Stimulated activated naive CD4-positive, alpha-beta T cell (primary cell): ENCODE measurements around the gene CLEC14A.

Source experiments
- DNase-seq, 6 experiments: peaks; one replicate each; lab custom pipeline; 2025; lab: John Stamatoyannopoulos, UW

CLEC14A gene

DNA sequence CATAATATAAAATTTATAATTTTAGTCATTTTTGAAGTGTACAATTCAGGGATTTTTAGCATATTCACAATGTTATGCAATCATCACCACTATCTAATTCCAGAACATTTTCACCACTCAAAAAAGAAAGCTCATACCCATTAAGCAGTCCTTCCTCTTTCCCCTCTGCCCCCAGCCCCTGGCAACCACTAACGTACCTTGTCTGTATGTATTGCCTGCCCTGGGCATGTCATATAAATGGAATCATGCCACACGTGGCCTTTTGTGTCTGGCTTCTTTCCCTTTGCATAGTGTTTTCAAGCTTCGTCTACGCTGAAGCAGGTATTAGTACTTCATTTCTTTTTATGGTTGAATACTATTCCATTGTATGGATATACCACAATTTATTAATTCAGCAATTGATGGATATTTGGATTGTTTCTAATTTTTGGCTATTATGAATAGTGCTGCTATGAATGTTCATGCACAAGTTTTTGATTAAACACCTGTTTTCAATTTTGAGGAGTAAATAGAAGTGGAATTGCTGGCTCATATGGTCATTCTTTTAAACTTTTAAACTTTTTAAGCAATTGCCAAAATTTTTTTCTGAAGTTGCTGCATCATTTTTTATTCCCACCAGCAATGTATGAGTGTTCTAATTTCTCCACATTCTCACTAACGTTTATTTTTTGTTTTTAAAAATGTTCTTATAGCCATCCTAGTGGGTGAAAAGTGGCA is 49.8 kb downstream of the CLEC14A start:
- no peak for DNase-seq

DNA sequence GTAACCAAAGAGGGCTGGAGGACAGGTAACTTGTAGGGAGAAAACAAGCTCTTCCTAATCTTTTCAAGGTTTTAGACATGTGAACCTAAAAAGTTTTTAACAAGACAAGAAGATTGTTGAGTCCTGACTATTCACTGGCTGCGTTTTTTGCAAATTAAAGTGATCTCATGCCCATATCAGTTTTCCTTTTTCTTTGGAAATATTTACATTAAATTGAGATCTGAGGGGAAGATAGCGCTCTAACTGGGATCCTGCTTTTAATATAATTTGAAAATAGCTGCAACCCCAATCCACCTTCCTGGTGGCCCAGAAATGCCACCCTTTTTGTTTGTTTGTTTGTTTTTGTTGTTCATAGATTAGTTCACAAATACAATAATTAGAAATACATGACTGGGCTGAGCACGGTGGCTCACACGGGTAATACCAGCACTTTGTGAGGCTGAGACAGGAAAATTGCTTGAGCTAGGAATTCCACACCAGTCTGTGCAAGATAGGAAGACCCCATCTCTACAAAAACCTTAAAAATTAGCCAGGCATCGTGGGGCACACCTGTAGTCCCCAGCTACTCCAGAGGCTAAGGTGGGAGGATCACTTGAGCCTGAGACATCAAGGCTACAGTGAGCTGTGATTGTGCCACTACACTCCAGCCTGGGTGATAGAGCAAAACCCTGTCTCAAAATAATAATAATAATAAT is 50.6 kb downstream of the CLEC14A start:
- no peak for DNase-seq

DNA sequence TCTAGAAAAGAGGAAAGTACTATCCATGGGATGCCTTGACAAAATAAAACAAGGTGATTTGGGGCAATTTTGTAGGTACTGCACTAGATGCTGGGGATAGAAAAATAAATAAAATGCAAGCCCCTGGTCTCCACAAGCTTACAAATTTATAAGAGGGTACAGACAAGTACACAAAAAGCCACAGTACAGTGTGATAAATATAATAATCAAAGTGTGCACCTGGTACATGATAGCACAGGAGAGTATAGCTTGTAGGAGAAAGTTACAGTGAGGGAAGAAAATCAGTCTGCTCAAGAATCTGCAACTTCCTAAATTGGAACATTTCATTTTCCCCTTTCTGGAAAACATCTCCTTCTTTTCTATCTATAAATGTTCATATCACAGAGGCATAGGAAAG is 51.2 kb downstream of the CLEC14A start:
- DNase-seq: no peak
